GM12875 (cell line): ENCODE results near the gene ILF3.

Experiments used
- H3K4me3 ChIP-seq: one replicate; pipeline ENCODE4 v1.5.1; 2011; ENCODE audit warnings: low read depth, low read length, control low read depth
- CTCF ChIP-seq: IDR thresholded peaks from 2 replicates; pipeline ENCODE4 v1.5.1; 2011; ENCODE audit warnings: low read depth, mild to moderate bottlenecking, control low read depth, inconsistent platforms, low read length, moderate library complexity, borderline replicate concordance; ENCODE audit not compliant: insufficient read depth

ILF3 gene

GRCh38 chr19:10642473-10643171, 11.5 kb upstream of the ILF3 start:
- H3K4me3 ChIP-seq = no peak overlapping the region
- TF ChIP-seq CTCF = no peak

DNA sequence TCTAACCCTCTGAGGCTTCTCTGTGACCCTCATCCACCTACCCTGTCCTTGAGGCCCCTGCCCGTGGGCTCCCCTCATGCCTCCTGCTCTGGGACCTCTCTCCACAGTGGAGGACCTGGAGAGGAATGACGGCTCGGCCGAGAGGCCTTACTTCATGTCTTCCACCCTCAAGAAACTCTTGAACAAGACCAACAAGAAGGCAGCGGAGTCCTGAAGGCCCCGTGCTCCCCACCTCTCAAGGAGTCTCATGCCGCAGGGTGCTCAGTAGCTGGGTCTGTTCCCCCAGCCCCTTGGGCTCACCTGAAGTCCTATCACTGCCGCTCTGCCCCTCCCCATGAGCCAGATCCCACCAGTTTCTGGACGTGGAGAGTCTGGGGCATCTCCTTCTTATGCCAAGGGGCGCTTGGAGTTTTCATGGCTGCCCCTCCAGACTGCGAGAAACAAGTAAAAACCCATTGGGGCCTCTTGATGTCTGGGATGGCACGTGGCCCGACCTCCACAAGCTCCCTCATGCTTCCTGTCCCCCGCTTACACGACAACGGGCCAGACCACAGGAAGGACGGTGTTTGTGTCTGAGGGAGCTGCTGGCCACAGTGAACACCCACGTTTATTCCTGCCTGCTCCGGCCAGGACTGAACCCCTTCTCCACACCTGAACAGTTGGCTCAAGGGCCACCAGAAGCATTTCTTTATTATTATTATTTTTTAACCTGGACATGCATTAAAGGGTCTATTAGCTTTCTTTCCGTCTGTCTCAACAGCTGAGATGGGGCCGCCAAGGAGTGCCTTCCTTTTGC, 10.8 kb upstream of the ILF3 start:
- no peak overlapping the region for H3K4me3 ChIP-seq
- TF ChIP-seq CTCF = no peak

- TF ChIP-seq CTCF = no peak
- no peak overlapping the region for H3K4me3 ChIP-seq
These were observed 10.2 kb upstream of the ILF3 start for GRCh38 chr19:10643968-10644259.

- TF ChIP-seq CTCF = peak; percentile 88
- no peak overlapping the region for H3K4me3 ChIP-seq
These were observed 9.7 kb upstream of the ILF3 start for GRCh38 chr19:10644260-10645007.

DNA sequence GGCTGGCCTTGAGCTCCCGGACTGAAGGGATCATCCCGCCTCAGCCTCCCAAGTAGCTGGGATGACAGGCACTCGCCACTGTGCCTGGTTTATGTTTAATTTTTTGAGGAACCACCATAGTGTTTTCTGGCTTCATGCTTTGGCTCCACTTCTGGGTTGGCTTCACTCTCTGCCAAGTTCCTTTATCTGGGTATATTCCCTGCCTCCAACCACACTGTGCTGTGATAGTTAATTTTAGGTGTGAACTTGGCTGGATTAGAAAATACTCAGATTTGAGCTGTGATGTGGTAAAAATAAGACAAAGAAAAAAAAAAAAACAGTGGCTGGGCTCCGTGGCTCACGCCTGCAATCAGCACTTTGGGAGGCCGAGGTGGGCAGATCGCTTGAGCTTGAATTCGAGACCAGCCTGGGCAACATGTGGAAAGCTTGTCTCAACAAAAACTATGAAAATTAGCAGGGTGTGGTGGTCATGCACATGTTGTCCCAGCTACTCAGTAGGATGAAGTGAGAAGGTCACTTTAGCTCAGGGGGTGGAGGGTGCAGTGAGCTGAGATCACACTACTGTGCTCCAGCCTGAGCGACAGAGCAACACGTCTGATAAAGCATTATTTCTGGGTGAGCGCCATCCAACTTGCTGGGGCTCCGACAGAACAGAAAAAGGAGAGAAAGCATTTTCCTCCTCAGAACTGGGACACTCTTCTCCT, 7.5 kb upstream of the ILF3 start:
- no peak for TF ChIP-seq CTCF
- no peak overlapping the region for H3K4me3 ChIP-seq

GRCh38 chr19:10648360-10648759, 5.8 kb upstream of the ILF3 start:
- H3K4me3 ChIP-seq = no peak overlapping the region
- no peak for TF ChIP-seq CTCF
